ENCODE data around the gene INSM2. TPM values are rescaled to one million over a fixed set of nuclear protein-coding genes. Genes with fewer than 3 reads are reported as not detected.

INSM2 gene
- total and polyA plus RNA-seq, 2 donors (not counting 1 experiment from before 2014, with no cell fraction given) = not detected

DNA sequence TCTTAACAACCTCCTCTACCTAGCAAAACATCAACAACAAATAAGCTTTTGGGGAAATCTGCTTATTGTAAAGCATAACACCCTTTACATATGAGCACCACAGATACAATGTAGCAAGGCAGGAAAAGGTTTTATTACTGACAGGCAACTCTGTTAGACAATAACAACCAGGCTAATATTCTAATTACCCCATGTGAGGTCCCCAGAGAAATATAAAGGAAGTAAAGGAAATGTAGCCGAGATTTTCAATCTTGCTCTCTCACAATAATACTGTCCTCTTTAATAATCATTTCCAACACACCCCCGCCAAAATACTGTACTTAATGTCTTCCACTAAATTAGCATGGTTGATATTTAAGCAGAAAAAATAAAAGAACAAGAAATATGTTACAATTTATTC is 14.0 kb upstream of the INSM2 start:
- no peak overlapping the region for H3K27ac Mint-ChIP-seq
- TF ChIP-seq, protein P1, sequence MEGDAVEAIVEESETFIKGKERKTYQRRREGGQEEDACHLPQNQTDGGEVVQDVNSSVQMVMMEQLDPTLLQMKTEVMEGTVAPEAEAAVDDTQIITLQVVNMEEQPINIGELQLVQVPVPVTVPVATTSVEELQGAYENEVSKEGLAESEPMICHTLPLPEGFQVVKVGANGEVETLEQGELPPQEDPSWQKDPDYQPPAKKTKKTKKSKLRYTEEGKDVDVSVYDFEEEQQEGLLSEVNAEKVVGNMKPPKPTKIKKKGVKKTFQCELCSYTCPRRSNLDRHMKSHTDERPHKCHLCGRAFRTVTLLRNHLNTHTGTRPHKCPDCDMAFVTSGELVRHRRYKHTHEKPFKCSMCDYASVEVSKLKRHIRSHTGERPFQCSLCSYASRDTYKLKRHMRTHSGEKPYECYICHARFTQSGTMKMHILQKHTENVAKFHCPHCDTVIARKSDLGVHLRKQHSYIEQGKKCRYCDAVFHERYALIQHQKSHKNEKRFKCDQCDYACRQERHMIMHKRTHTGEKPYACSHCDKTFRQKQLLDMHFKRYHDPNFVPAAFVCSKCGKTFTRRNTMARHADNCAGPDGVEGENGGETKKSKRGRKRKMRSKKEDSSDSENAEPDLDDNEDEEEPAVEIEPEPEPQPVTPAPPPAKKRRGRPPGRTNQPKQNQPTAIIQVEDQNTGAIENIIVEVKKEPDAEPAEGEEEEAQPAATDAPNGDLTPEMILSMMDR (IDR thresholded peaks at IDR 0.05) = no peak
- TF ChIP-seq EZH2 (IDR thresholded peaks at IDR 0.05; ENCODE audit: borderline replicate concordance, insufficient read depth, low read depth, low read length, poor library complexity, severe bottlenecking) = no peak
- Histone ChIP-seq H3K4me2 (replicated peaks; ENCODE audit: low read depth, low read length, poor library complexity, severe bottlenecking) (no peak overlapping the region), H3K27ac (ENCODE audit: low read length in 2 of 2) (no peak overlapping the region), H3K4me3 (ENCODE audit: control extremely low read depth in 1 of 5, extremely low read depth in 1 of 5, insufficient read depth in 1 of 5, low read depth in 2 of 5, low read length in 4 of 5) (no peak overlapping the region), H3K9me3 (ENCODE audit: control extremely low read depth in 1 of 3, control insufficient read depth in 2 of 3, insufficient read depth in 1 of 3, low read length in 2 of 3) (peaks cover 0 to 5% (median 1%) of the 10 kb centered on the region in 3 donors), H4K20me1 (ENCODE audit: control insufficient read depth, insufficient read depth, low read length, poor library complexity, severe bottlenecking) (no peaks in the 10 kb centered on the region), H2AFZ (ENCODE audit: insufficient read depth, low read depth, low read length, poor library complexity, severe bottlenecking) (no peak overlapping the region), H3K36me3 (replicated peaks in 1 of 2; ENCODE audit: control extremely low read depth in 1 of 2, control insufficient read depth in 1 of 2, extremely low read depth in 1 of 2, insufficient read depth in 2 of 2, low read length in 1 of 2) (no peaks in the 10 kb centered on the region), H3K9ac (ENCODE audit: low read length) (no peak overlapping the region), H3K27me3 (replicated peaks in 1 of 4; ENCODE audit: control extremely low read depth in 1 of 4, control insufficient read depth in 3 of 4, insufficient read depth in 4 of 4, low read length in 3 of 4) (peaks cover 0 to 7% (median 0%) of the 10 kb centered on the region in 4 experiments), H3K79me2 (ENCODE audit: control insufficient read depth, insufficient read depth, low read length) (no peaks in the 10 kb centered on the region), H3K4me1 (ENCODE audit: control insufficient read depth in 2 of 2, insufficient read depth in 2 of 2, low read length in 2 of 2) (no peaks in the 10 kb centered on the region)
- peaks cover 4% of the 10 kb centered on the region for H3K4me1 Mint-ChIP-seq
- WGBS (ENCODE audit: insufficient coverage) = no CpG with 5 or more reads among the region's 2 CpGs
- ChIA-PET CTCF (no interaction called here), POLR2A (no interaction called here)
- ATAC-seq (ENCODE audit: low read depth) = no peak
- no peaks in the 10 kb centered on the region for H3K9me3 Mint-ChIP-seq (ENCODE audit: insufficient read depth)
- DNase-seq = no peak
- peaks cover 17% of the 10 kb centered on the region for H3K27me3 Mint-ChIP-seq
- intact Hi-C loops (cut with micrococcal nuclease) = no loop called here
- H3K4me3 Mint-ChIP-seq = no peak overlapping the region

DNA sequence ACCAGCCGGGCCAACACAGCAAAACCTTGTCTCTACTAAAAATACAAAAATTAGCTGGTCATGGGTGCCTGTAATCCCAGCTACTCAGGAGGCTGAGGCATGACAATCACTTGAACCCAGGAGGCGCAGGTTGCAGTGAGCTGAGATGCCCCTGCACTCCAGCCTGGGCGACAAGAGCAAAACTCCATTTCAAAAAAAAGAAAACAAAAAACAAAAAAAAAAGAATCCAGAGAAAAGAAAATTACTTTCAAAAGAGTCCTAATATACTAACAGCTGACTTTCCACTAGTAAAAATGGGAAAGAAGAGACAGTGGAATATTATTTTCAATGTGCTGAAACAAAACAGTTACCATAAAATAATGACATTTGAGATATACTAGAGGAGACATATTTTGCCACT is 8.3 kb upstream of the INSM2 start:
- DNase-seq (no peak), ATAC-seq (ENCODE audit: low read depth) (no peak)
- Histone ChIP-seq H3K27me3 (replicated peaks in 1 of 4; ENCODE audit: control extremely low read depth in 1 of 4, control insufficient read depth in 3 of 4, insufficient read depth in 4 of 4, low read length in 3 of 4) (peaks cover 0 to 14% (median 0%) of the 10 kb centered on the region in 4 experiments), H3K4me1 (ENCODE audit: control insufficient read depth in 2 of 2, insufficient read depth in 2 of 2, low read length in 2 of 2) (no peaks in the 10 kb centered on the region), H3K9me3 (ENCODE audit: control extremely low read depth in 1 of 3, control insufficient read depth in 2 of 3, insufficient read depth in 1 of 3, low read length in 2 of 3) (peaks cover 0 to 12% (median 1%) of the 10 kb centered on the region in 3 donors), H3K79me2 (ENCODE audit: control insufficient read depth, insufficient read depth, low read length) (no peaks in the 10 kb centered on the region), H3K4me2 (replicated peaks; ENCODE audit: low read depth, low read length, poor library complexity, severe bottlenecking) (no peak overlapping the region), H3K4me3 (ENCODE audit: control extremely low read depth in 1 of 5, extremely low read depth in 1 of 5, insufficient read depth in 1 of 5, low read depth in 2 of 5, low read length in 4 of 5) (no peak overlapping the region), H3K27ac (ENCODE audit: low read length in 2 of 2) (no peak overlapping the region), H3K9ac (ENCODE audit: low read length) (no peak overlapping the region), H3K36me3 (replicated peaks in 1 of 2; ENCODE audit: control extremely low read depth in 1 of 2, control insufficient read depth in 1 of 2, extremely low read depth in 1 of 2, insufficient read depth in 2 of 2, low read length in 1 of 2) (no peaks in the 10 kb centered on the region), H4K20me1 (ENCODE audit: control insufficient read depth, insufficient read depth, low read length, poor library complexity, severe bottlenecking) (no peaks in the 10 kb centered on the region), H2AFZ (ENCODE audit: insufficient read depth, low read depth, low read length, poor library complexity, severe bottlenecking) (no peak overlapping the region)
- Mint-ChIP-seq H3K27me3 (peaks cover 32% of the 10 kb centered on the region), H3K27ac (no peak overlapping the region), H3K4me3 (no peak overlapping the region), H3K4me1 (no peaks in the 10 kb centered on the region), H3K9me3 (ENCODE audit: insufficient read depth) (no peaks in the 10 kb centered on the region)
- TF ChIP-seq EZH2 (IDR thresholded peaks at IDR 0.05; ENCODE audit: borderline replicate concordance, insufficient read depth, low read depth, low read length, poor library complexity, severe bottlenecking) = no peak
- TF ChIP-seq, protein P1 (IDR thresholded peaks at IDR 0.05) = no peak
- 86% methylated on average over 2 of the region's 3 CpGs for WGBS (ENCODE audit: insufficient coverage)
- intact Hi-C loops (cut with micrococcal nuclease) = no loop called here
- CTCF ChIA-PET = no interaction called here
- POLR2A ChIA-PET = no interaction called here
